Upper lobe of left lung (tissue), 4 donors: ENCODE measurements around the gene RBBP4.

Experiments used
- CTCF ChIP-seq, 6 experiments: fragments of 450-650 bp in 4 of 6; fragments of 200-600 bp in 2 of 6; sonication (generic) in 2 of 6; IDR thresholded peaks; one replicate each; pipeline ENCODE4 v1.5.1; 2016 to 2019; ENCODE audit warnings: antibody characterized with exemption in 6 of 6
- EP300 ChIP-seq, 4 donors: sonication (generic); formaldehyde crosslinking; IDR thresholded peaks; one replicate each; pipeline ENCODE4 v1.5.1; 2017; ENCODE audit warnings: antibody characterized with exemption in 4 of 4, control low read depth in 2 of 4
- POLR2A ChIP-seq, 4 donors: fragments of 450-650 bp; IDR thresholded peaks; one replicate each; pipeline ENCODE4 v1.5.1; 2016 to 2017; ENCODE audit warnings: antibody characterized with exemption in 4 of 4, mild to moderate bottlenecking in 2 of 4
- POLR2AphosphoS5 ChIP-seq, 2 donors: sonication (generic); formaldehyde crosslinking; IDR thresholded peaks; one replicate each; pipeline ENCODE4 v1.5.1; 2017; ENCODE audit warnings: antibody characterized with exemption in 2 of 2

- TF ChIP-seq CTCF (IDR thresholded peaks at IDR 0.05): no peak
- TF ChIP-seq POLR2A (IDR thresholded peaks at IDR 0.05): peak in 1 of 4 donors; percentile 56
- TF ChIP-seq POLR2AphosphoS5 (IDR thresholded peaks at IDR 0.05): peak in 1 of 2 donors; percentile 45
- TF ChIP-seq EP300 (IDR thresholded peaks at IDR 0.05): peak in 1 of 4 donors; percentile 52
These were observed 65.5 kb downstream of the RBBP4 start for GRCh38 chr1:32716312-32717148.
